CD4-positive, alpha-beta memory T cell (primary cell): ENCODE results near the gene CRYBA2. TPM values are rescaled to one million over a fixed set of nuclear protein-coding genes. Genes with fewer than 3 reads are reported as not detected.

Experiments
- CTCF ChIA-PET: fragments of 350-600 bp; sonication (Branson Sonifier 250); formaldehyde crosslinking; loops from one replicate; lab custom pipeline; 2021; ENCODE audit warnings: inconsistent platforms; ENCODE audit not compliant: partially characterized antibody; lab: Charles Lee
- POLR2A ChIA-PET: fragments of 350-600 bp; sonication (Branson Sonifier 250); formaldehyde crosslinking; loops from one replicate; lab custom pipeline; 2021; ENCODE audit not compliant: partially characterized antibody; lab: Charles Lee
- DNase-seq, 5 donors: peaks; one replicate each; pipeline versions ENCODE4 v3.0.0 to v3.0.0-alpha.2; 2020 to 2022; ENCODE audit warnings: mixed read lengths in 1 of 5
- H3K27ac ChIP-seq: one replicate; pipeline ENCODE4 v1.7.0; 2013; ENCODE audit warnings: low read depth, low read length
- H3K27me3 ChIP-seq: 2 replicates; pipeline ENCODE4 v1.7.0; 2013; ENCODE audit warnings: mild to moderate bottlenecking, low read length, moderate library complexity; ENCODE audit not compliant: insufficient read depth
- H3K36me3 ChIP-seq: 2 replicates; pipeline ENCODE4 v1.7.0; 2013; ENCODE audit warnings: mild to moderate bottlenecking, low read length, moderate library complexity; ENCODE audit not compliant: insufficient read depth
- H3K4me1 ChIP-seq: 2 replicates; pipeline ENCODE4 v1.7.0; 2013; ENCODE audit warnings: mild to moderate bottlenecking, low read length, moderate library complexity; ENCODE audit not compliant: insufficient read depth
- H3K4me3 ChIP-seq, 2 donors: one replicate each; pipeline ENCODE4 v1.7.0; 2013; ENCODE audit warnings: low read length in 2 of 2, mild to moderate bottlenecking in 1 of 2
- H3K9me3 ChIP-seq, 2 donors: one replicate each; pipeline ENCODE4 v1.7.0; 2013; ENCODE audit warnings: low read length in 2 of 2, control low read depth in 1 of 2; ENCODE audit not compliant: control insufficient read depth in 1 of 2
- H3K27ac Mint-ChIP-seq, 7 donors: one replicate each; pipeline ENCODE4 v1.8.0; 2020 to 2021; ENCODE audit warnings: mixed read lengths in 7 of 7, mild to moderate bottlenecking in 6 of 7, inconsistent platforms in 3 of 7, moderate library complexity in 3 of 7
- H3K27me3 Mint-ChIP-seq, 2 donors: one replicate each; pipeline ENCODE4 v1.8.0; 2020 to 2021; ENCODE audit warnings: mixed read lengths in 2 of 2
- H3K36me3 Mint-ChIP-seq, 2 donors: one replicate each; pipeline ENCODE4 v1.8.0; 2020 to 2021; ENCODE audit warnings: mixed read lengths in 2 of 2, inconsistent platforms in 1 of 2, mild to moderate bottlenecking in 1 of 2
- H3K4me1 Mint-ChIP-seq, 4 donors: one replicate each; pipeline ENCODE4 v1.8.0; 2020 to 2021; ENCODE audit warnings: mixed read lengths in 4 of 4, mild to moderate bottlenecking in 1 of 4
- H3K4me3 Mint-ChIP-seq, 8 donors: one replicate each; pipeline ENCODE4 v1.8.0; 2020 to 2021; ENCODE audit warnings: mixed read lengths in 8 of 8, mild to moderate bottlenecking in 7 of 8, moderate library complexity in 6 of 8, inconsistent platforms in 3 of 8
- H3K9me3 Mint-ChIP-seq, 8 donors: one replicate each; pipeline ENCODE4 v1.8.0; 2020 to 2021; ENCODE audit warnings: mixed read lengths in 8 of 8, mild to moderate bottlenecking in 5 of 8, inconsistent platforms in 3 of 8, moderate library complexity in 1 of 8
- intact Hi-C: fragments of 100-400 bp; cut with micrococcal nuclease; formaldehyde crosslinking; loops from one replicate; pipeline ENCODE4 v1.15.1; 2023
- polyA plus RNA-seq, 2 donors: library from polyadenylated mRNA; unstranded; fragments of 300-500 nt; fragmentation: Illumina TruSeq; gene quantifications; one replicate each; pipeline ENCODE4 v1.2.3, GENCODE V29; 2021
- total RNA-seq, 2 experiments: library from RNA; stranded (reverse); gene quantifications; one replicate each; pipeline ENCODE4 v1.2.3, GENCODE V29; 2021

The CRYBA2 gene
- total and polyA plus RNA-seq, 4 experiments from 2014 or later: not detected

DNA sequence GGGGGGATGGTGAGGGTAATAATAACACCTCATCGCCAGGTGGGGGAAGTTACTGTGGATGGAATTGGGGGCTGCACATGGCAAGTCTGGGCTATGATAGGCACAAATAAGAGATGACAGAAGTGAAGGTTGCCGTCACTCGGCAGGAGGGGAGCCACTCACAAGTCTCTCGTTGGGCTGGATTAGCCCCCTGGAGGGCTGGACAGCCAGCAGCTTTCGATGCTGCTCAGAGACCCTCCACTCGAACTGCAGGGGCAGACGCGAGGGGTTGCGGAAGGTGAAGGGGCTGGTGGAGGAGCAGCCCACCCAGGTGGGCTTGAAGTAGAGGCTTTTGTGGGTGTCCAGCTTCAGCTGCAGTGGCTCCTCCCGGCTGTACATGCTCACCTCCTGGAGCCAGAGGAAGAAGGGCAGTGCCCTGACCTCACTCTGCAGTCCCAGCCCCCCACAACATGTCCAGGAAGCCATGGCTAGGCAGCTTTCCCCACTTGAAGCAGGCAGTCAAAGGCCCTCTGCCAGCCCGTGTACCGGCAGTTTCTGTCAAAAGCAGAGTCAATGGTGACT lies 29.9 kb upstream of the CRYBA2 start:
- ChIA-PET POLR2A (no interaction called here), CTCF (no interaction called here)
- Mint-ChIP-seq H3K27me3 (peaks cover 4 to 6% of the 10 kb centered on the region in 2 donors), H3K27ac (no peak overlapping the region), H3K4me3 (no peak overlapping the region), H3K36me3 (no peaks in the 10 kb centered on the region), H3K9me3 (no peaks in the 10 kb centered on the region), H3K4me1 (no peaks in the 10 kb centered on the region)
- no peak overlapping the region for H3K27ac ChIP-seq
- H3K27me3 ChIP-seq: no peaks in the 10 kb centered on the region
- no peak for DNase-seq
- no peaks in the 10 kb centered on the region for H3K36me3 ChIP-seq
- H3K4me3 ChIP-seq: no peak overlapping the region
- H3K9me3 ChIP-seq: no peaks in the 10 kb centered on the region
- intact Hi-C loops: no loop called here
- no peaks in the 10 kb centered on the region for H3K4me1 ChIP-seq

DNA sequence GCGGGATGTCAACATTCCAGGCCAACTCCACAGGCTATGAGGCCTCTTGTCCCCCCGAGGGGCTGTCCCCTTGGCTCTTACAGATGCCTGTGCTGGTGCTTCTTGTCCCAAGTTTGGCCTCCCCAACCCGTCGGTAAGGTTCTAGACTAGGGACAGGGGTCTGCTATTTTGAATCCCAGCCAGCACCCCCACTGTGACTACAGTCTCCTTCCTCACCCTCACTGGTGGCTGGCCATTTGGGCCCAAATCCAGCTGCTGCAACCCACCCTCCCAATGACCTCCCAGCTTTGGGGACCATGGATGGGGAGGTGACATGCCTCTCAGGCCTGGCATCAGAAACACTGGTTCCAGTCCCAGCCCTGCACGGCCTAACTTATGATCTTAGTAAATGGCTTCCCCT lies 29.4 kb upstream of the CRYBA2 start:
- no peaks in the 10 kb centered on the region for H3K27me3 ChIP-seq
- no peaks in the 10 kb centered on the region for H3K36me3 Mint-ChIP-seq
- no peaks in the 10 kb centered on the region for H3K9me3 ChIP-seq
- no peak overlapping the region for H3K4me3 ChIP-seq
- no peaks in the 10 kb centered on the region for H3K9me3 Mint-ChIP-seq
- POLR2A ChIA-PET: no interaction called here
- no peaks in the 10 kb centered on the region for H3K36me3 ChIP-seq
- peaks cover 2 to 6% of the 10 kb centered on the region in 2 donors for H3K27me3 Mint-ChIP-seq
- H3K27ac ChIP-seq: no peak overlapping the region
- H3K4me3 Mint-ChIP-seq: no peak overlapping the region
- no peaks in the 10 kb centered on the region for H3K4me1 Mint-ChIP-seq
- CTCF ChIA-PET: no interaction called here
- H3K4me1 ChIP-seq: no peaks in the 10 kb centered on the region
- H3K27ac Mint-ChIP-seq: no peak overlapping the region
- intact Hi-C loops: no loop called here
- DNase-seq: no peak

DNA sequence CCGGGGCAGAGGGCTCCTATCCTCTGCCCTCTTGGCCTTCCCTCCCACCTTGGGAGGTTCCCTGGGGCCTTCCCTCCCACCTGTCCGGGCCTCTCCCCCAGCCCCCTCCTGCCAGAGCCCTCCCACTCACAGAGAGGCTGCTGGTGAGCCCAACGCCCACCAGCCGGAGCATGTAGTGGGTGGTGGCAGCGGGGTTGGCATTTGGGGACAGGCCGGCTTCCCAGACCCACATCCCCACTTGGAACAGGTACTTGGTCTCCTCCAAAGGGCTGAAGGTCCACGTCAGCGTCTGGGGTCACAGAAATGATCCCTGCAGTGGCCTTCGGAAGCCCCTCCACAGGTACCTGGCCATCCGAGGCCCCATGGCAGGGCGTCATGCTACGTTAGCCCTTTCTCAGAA lies 28.8 kb upstream of the CRYBA2 start:
- no peak for DNase-seq
- Histone ChIP-seq H3K36me3 (no peaks in the 10 kb centered on the region), H3K4me3 (no peak overlapping the region), H3K27me3 (no peaks in the 10 kb centered on the region), H3K9me3 (no peaks in the 10 kb centered on the region), H3K4me1 (no peaks in the 10 kb centered on the region), H3K27ac (no peak overlapping the region)
- peaks cover 2 to 8% of the 10 kb centered on the region in 2 donors for H3K27me3 Mint-ChIP-seq
- H3K9me3 Mint-ChIP-seq: no peaks in the 10 kb centered on the region
- H3K27ac Mint-ChIP-seq: no peak overlapping the region
- intact Hi-C loops: no loop called here
- H3K36me3 Mint-ChIP-seq: no peaks in the 10 kb centered on the region
- POLR2A ChIA-PET: no interaction called here
- H3K4me3 Mint-ChIP-seq: no peak overlapping the region
- CTCF ChIA-PET: interaction anchor here (5.9 kb wide), 1 partner anchor 7 kb away, joined by 33 read pairs; no protein-coding TSS in a partner anchor
- no peaks in the 10 kb centered on the region for H3K4me1 Mint-ChIP-seq

DNA sequence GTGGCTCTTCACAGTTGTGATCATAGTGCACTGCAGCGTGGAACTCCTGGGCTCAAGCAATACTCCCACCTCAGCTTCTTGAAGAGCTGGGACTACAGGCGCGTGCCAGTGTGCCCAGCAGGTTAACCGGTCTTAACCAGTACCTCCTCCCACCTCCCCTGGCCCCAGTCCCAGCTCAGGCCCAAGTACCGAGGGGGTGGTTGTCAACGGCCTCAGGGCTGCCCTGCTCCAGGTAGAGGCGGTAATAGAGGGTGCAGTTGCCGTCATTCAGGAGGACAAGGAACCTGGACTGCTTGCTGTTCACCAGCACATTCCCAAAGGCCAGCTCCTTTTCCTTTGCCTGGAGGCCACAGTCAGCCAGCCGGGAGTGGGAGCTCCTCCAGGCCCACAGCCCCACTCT lies 28.4 kb upstream of the CRYBA2 start:
- ChIA-PET POLR2A (no interaction called here), CTCF (interaction anchor here (5.9 kb wide), 1 partner anchor 7 kb away, joined by 33 read pairs; no protein-coding TSS in a partner anchor)
- peaks cover 4 to 8% of the 10 kb centered on the region in 2 donors for H3K27me3 Mint-ChIP-seq
- H3K27ac ChIP-seq: no peak overlapping the region
- no peaks in the 10 kb centered on the region for H3K4me1 Mint-ChIP-seq
- H3K4me3 Mint-ChIP-seq: no peak overlapping the region
- no peaks in the 10 kb centered on the region for H3K27me3 ChIP-seq
- H3K36me3 ChIP-seq: no peaks in the 10 kb centered on the region
- DNase-seq: no peak
- no peak overlapping the region for H3K27ac Mint-ChIP-seq
- no peaks in the 10 kb centered on the region for H3K9me3 Mint-ChIP-seq
- no peaks in the 10 kb centered on the region for H3K4me1 ChIP-seq
- H3K4me3 ChIP-seq: no peak overlapping the region
- intact Hi-C loops: no loop called here
- H3K36me3 Mint-ChIP-seq: no peaks in the 10 kb centered on the region
- no peaks in the 10 kb centered on the region for H3K9me3 ChIP-seq

DNA sequence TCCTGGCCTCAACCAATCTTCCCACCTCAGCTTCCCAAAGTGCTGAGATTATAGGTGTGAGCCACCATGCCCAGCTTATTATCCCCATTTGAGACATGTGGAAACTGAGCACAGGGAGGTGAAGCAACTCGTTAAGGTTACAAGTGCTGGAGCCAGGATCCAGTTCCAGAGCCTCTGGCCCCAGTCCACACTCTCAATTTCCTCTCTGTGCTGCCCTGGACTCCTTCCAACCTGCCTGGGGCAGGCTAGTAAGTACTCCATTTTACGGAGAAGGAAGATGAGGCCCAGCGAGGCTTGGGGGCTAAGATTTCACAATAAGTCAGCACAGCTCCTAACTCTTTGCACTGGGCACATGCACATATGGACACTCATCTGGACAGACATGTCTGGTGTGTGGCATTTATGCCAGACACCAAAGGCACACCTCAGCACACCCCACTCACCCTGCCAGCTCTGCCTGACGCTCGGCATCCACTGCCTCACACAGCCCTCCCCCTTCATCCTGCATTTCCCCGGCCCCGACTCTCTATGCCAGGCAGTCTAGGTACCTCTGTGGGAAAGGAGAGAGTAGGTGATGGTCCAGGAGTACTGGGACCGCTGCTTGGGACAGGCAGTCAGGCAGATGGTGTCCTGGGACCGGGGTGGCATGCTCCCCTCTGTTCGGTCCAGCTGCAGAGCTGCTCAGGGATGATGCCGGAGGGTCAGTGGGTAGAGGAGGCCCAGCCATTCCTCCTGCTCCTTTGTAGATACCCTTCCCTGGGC lies 27.6 kb upstream of the CRYBA2 start:
- H3K4me3 ChIP-seq: no peak overlapping the region
- Mint-ChIP-seq H3K4me1 (no peaks in the 10 kb centered on the region), H3K27me3 (peaks cover 7 to 8% of the 10 kb centered on the region in 2 donors), H3K27ac (no peak overlapping the region), H3K36me3 (no peaks in the 10 kb centered on the region), H3K4me3 (no peak overlapping the region), H3K9me3 (no peaks in the 10 kb centered on the region)
- H3K4me1 ChIP-seq: no peaks in the 10 kb centered on the region
- ChIA-PET POLR2A (interaction anchor here (1.1 kb wide), 1 partner anchor 9 kb away, joined by 3 read pairs; no protein-coding TSS in a partner anchor), CTCF (interaction anchor here (0.8 to 5.9 kb wide), 2 partner anchors 8 to 17 kb away, joined by 3 to 33 read pairs; no protein-coding TSS in a partner anchor)
- intact Hi-C loops: no loop called here
- no peaks in the 10 kb centered on the region for H3K9me3 ChIP-seq
- no peaks in the 10 kb centered on the region for H3K27me3 ChIP-seq
- no peak for DNase-seq
- H3K36me3 ChIP-seq: no peaks in the 10 kb centered on the region
- H3K27ac ChIP-seq: no peak overlapping the region

DNA sequence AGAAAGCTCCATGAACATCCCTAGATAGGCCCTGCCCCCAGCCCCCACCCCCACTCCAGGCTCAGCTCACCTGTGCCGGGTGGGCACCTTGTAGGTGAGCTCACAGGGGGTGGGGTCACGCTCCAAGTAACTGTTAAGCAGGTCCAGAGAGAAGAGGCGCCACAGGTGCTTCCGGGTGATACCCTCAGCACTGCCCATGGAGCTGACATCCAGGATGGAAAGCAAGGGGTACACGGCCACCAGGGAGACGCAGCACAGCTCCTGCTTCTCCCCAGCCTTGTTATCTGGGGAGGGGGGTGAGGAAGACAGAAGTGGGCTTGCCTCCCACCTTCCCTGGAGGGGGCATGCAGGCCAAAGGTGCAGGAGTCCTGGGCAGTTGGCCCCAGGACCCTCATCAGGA lies 26.2 kb upstream of the CRYBA2 start:
- intact Hi-C loops: no loop called here
- Mint-ChIP-seq H3K36me3 (no peaks in the 10 kb centered on the region), H3K4me3 (no peak overlapping the region), H3K4me1 (no peaks in the 10 kb centered on the region), H3K27me3 (peaks cover 8 to 9% of the 10 kb centered on the region in 2 donors), H3K27ac (no peak overlapping the region), H3K9me3 (no peaks in the 10 kb centered on the region)
- Histone ChIP-seq H3K4me1 (no peaks in the 10 kb centered on the region), H3K4me3 (no peak overlapping the region), H3K36me3 (no peaks in the 10 kb centered on the region), H3K27ac (no peak overlapping the region), H3K9me3 (no peaks in the 10 kb centered on the region), H3K27me3 (no peaks in the 10 kb centered on the region)
- ChIA-PET POLR2A (no interaction called here), CTCF (interaction anchor here (5.9 kb wide), 1 partner anchor 9 kb away, joined by 33 read pairs; no protein-coding TSS in a partner anchor)
- DNase-seq: no peak

DNA sequence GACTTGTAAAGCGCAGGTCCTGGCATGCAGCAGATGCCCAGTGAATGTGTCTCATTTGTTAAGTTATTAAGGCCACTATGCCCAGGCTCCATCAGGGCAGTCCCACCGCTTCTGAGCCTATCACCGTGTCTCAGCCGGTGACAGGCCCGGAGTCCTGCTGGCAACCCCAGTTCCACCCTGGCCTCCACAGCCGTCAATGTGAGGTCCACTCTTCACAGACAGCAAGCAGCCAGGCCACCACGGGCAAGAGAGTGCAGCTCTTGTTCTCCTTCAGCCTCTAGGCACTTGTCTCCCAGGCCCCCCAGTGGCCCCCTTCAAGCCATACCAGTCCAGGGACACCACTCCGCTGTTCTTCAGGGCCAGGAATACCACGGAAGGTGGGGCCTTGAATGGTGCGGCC lies 25.5 kb upstream of the CRYBA2 start:
- no peak for DNase-seq
- H3K4me1 ChIP-seq: no peaks in the 10 kb centered on the region
- no peaks in the 10 kb centered on the region for H3K9me3 Mint-ChIP-seq

More for the DNA sequence above, 25.5 kb upstream of the CRYBA2 start:
- Mint-ChIP-seq H3K4me1 (no peaks in the 10 kb centered on the region), H3K27ac (no peak overlapping the region), H3K27me3 (peaks cover 8 to 9% of the 10 kb centered on the region in 2 donors), H3K36me3 (no peaks in the 10 kb centered on the region), H3K4me3 (no peak overlapping the region)
- POLR2A ChIA-PET: no interaction called here
- H3K9me3 ChIP-seq: no peaks in the 10 kb centered on the region
- CTCF ChIA-PET: interaction anchor here (5.9 kb wide), 1 partner anchor 10 kb away, joined by 33 read pairs; no protein-coding TSS in a partner anchor
- intact Hi-C loops: no loop called here
- H3K27ac ChIP-seq: no peak overlapping the region
- H3K27me3 ChIP-seq: no peaks in the 10 kb centered on the region
- H3K36me3 ChIP-seq: no peaks in the 10 kb centered on the region
- H3K4me3 ChIP-seq: no peak overlapping the region
